OCI-LY7 (cell line): ENCODE measurements around the gene BPIFB6.

Experiments used
- CTCF ChIP-seq: fragments of 200-600 bp; sonication (generic); conservative IDR thresholded peaks from 2 replicates; pipeline ENCODE4 v1.5.1; 2014; ENCODE audit warnings: mild to moderate bottlenecking, antibody characterized with exemption, low read length, moderate library complexity, mixed read lengths
- EZH2phosphoT487 ChIP-seq: fragments of 200-600 bp; sonication (generic); IDR thresholded peaks from 2 replicates; pipeline ENCODE4 v1.6.1; 2018; ENCODE audit warnings: low read depth, borderline replicate concordance, mild to moderate bottlenecking, mixed run types, antibody characterized with exemption, low read length, moderate library complexity, mixed read lengths

- no peak for TF ChIP-seq CTCF
- no peak for TF ChIP-seq EZH2phosphoT487
Observed at GRCh38 chr20:32983459-32984112, 47.9 kb upstream of the BPIFB6 start.
